AG04450 (cell line): ENCODE data around the gene LELP1. TPM values are rescaled to one million over a fixed set of nuclear protein-coding genes. Genes with fewer than 3 reads are reported as not detected.

Experiments
- CTCF ChIA-PET: fragments of 300-600, 350-600 bp; formaldehyde crosslinking; extraction: SDS; loops from one replicate; lab custom pipeline; 2022; ENCODE audit warnings: antibody characterized with exemption, inconsistent platforms; lab: Charles Lee
- POLR2A ChIA-PET: fragments of 350-600 bp; formaldehyde crosslinking; extraction: SDS; loops from one replicate; lab custom pipeline; 2021; ENCODE audit warnings: antibody characterized with exemption, inconsistent platforms; lab: Yijun Ruan, JAX
- DNase-seq: peaks from one replicate; pipeline ENCODE4 v3.0.0-alpha.2; 2011; ENCODE audit warnings: low read depth, low spot score
- H3K27ac ChIP-seq: one replicate; pipeline ENCODE4 v1.5.1; 2012; ENCODE audit warnings: low read depth, low read length, control low read depth
- H3K27me3 ChIP-seq: one replicate; pipeline ENCODE4 v1.6.0; 2012; ENCODE audit warnings: low read length; ENCODE audit not compliant: control insufficient read depth, insufficient read depth
- H3K4me3 ChIP-seq: 2 replicates; pipeline ENCODE4 v1.5.1; 2011; ENCODE audit warnings: mild to moderate bottlenecking, low read depth, low read length, control low read depth
- H3K9me3 ChIP-seq: 2 replicates; pipeline ENCODE4 v1.5.1; 2012; ENCODE audit warnings: low read length; ENCODE audit not compliant: control insufficient read depth, insufficient read depth
- CTCF ChIP-seq: IDR thresholded peaks from 2 replicates; pipeline ENCODE4 v1.5.1; 2011; ENCODE audit warnings: low read depth, low read length, control low read depth, inconsistent platforms
- polyA plus RNA-seq: library from polyadenylated mRNA; depleted of rRNA; stranded (reverse); fragments of >200 nt; gene quantifications from 2 replicates; pipeline ENCODE4 v1.2.3, GENCODE V29; 2011

LELP1 gene
- polyA plus RNA-seq, 1 experiment, result not detected

- Histone ChIP-seq H3K9me3 (no peaks in the 10 kb centered on the region), H3K27me3 (no peaks in the 10 kb centered on the region), H3K4me3 (no peak overlapping the region), H3K27ac (no peak overlapping the region)
- no peak for DNase-seq
- ChIA-PET POLR2A (no interaction called here), CTCF (no interaction called here)
- no peak for TF ChIP-seq CTCF
These were observed 8.0 kb upstream of the LELP1 start for GRCh38 chr1:153195216-153195615.

GRCh38 chr1:153202006-153202405 is 1.2 kb upstream of the LELP1 start:
- Histone ChIP-seq H3K9me3 (no peaks in the 10 kb centered on the region), H3K27ac (no peak overlapping the region), H3K27me3 (no peaks in the 10 kb centered on the region), H3K4me3 (no peak overlapping the region)
- no peak for DNase-seq
- ChIA-PET CTCF (no interaction called here), POLR2A (no interaction called here)
- TF ChIP-seq CTCF, result no peak

- no peak overlapping the region for H3K27ac ChIP-seq
- H3K9me3 ChIP-seq, result no peaks in the 10 kb centered on the region
- no peak for DNase-seq
- CTCF ChIA-PET, result no interaction called here
- POLR2A ChIA-PET, result no interaction called here
- no peak for TF ChIP-seq CTCF
- no peak overlapping the region for H3K4me3 ChIP-seq
- H3K27me3 ChIP-seq, result no peaks in the 10 kb centered on the region
These were observed 3.4 kb downstream of the LELP1 start for GRCh38 chr1:153206631-153207030.

- no peak for TF ChIP-seq CTCF
- H3K9me3 ChIP-seq, result no peaks in the 10 kb centered on the region
- H3K4me3 ChIP-seq, result no peak overlapping the region
- CTCF ChIA-PET, result no interaction called here
- POLR2A ChIA-PET, result no interaction called here
- DNase-seq, result no peak
- H3K27me3 ChIP-seq, result no peaks in the 10 kb centered on the region
- H3K27ac ChIP-seq, result no peak overlapping the region
These were observed 7.0 kb downstream of the LELP1 start for GRCh38 chr1:153210206-153210605.

- DNase-seq, result no peak
- Histone ChIP-seq H3K4me3 (no peak overlapping the region), H3K27me3 (no peaks in the 10 kb centered on the region), H3K27ac (no peak overlapping the region), H3K9me3 (no peaks in the 10 kb centered on the region)
- no peak for TF ChIP-seq CTCF
- ChIA-PET POLR2A (no interaction called here), CTCF (no interaction called here)
These were observed 9.0 kb downstream of the LELP1 start for GRCh38 chr1:153212201-153212600.
